Activated CD4-positive, alpha-beta memory T cell treated with anti-CD3 and anti-CD28 coated beads, Interleukin-2, amount 10 ng/mL, durations not matched to agents 7 days and 5 days (primary cell): Measurements from ENCODE around the gene ZNF311. TPM values are rescaled to one million over a fixed set of nuclear protein-coding genes. Genes with fewer than 3 reads are reported as not detected.
"Not testable (repeated sequence)": the region's sequence is repeated elsewhere in the genome, so short reads cannot be mapped to it uniquely, and the experiment has no call there.

Source experiments
- CTCF ChIA-PET: fragments of 350-600 bp; sonication (Branson Sonifier 250); formaldehyde crosslinking; loops from one replicate; lab custom pipeline; 2021; ENCODE audit warnings: antibody characterized with exemption, inconsistent platforms; lab: Charles Lee
- POLR2A ChIA-PET: fragments of 350-600 bp; sonication (Branson Sonifier 250); formaldehyde crosslinking; loops from one replicate; lab custom pipeline; 2021; ENCODE audit warnings: antibody characterized with exemption; lab: Charles Lee
- DNase-seq: peaks from one replicate; pipeline ENCODE4 v3.0.0-alpha.2; 2020
- H3K27ac Mint-ChIP-seq: one replicate; pipeline ENCODE4 v1.8.0; 2021; ENCODE audit warnings: mild to moderate bottlenecking, mixed read lengths
- H3K27me3 Mint-ChIP-seq: one replicate; pipeline ENCODE4 v1.8.0; 2021; ENCODE audit warnings: mixed read lengths
- H3K36me3 Mint-ChIP-seq: one replicate; pipeline ENCODE4 v1.8.0; 2021; ENCODE audit warnings: low read depth, mixed read lengths
- H3K4me1 Mint-ChIP-seq: one replicate; pipeline ENCODE4 v1.8.0; 2021; ENCODE audit warnings: mixed read lengths
- H3K4me3 Mint-ChIP-seq: one replicate; pipeline ENCODE4 v1.8.0; 2021; ENCODE audit warnings: mild to moderate bottlenecking, mixed read lengths
- H3K9me3 Mint-ChIP-seq: one replicate; pipeline ENCODE4 v1.8.0; 2021; ENCODE audit warnings: mixed read lengths
- total RNA-seq, 2 experiments: library from RNA; stranded (reverse); gene quantifications; one replicate each; pipeline ENCODE4 v1.2.3, GENCODE V29; 2021

The ZNF311 gene
- total RNA-seq, 2 experiments from 2014 or later, result 0.53 to 0.65 TPM

DNA sequence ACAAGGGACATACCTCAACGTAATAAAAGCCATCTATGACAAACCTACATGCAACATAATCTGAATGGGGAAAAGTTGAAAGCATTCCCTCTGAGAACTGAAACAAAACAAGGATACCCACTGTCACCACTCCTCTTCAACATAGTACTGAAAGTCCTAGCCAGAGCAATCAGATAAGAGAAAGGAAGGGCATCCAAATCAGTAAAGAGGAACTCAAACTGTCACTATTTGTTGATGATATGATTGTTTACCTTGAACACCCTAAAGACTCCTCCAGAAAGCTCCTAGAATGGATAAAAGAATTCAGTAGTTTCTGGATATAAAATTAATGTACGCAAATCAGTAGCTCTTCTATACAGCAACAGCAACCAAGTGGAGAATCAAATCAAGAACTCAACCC is 39.4 kb downstream of the ZNF311 start:
- Mint-ChIP-seq H3K36me3 (no peaks in the 10 kb centered on the region), H3K9me3 (peaks cover 9% of the 10 kb centered on the region), H3K4me1 (no peaks in the 10 kb centered on the region), H3K27ac (no peak overlapping the region), H3K27me3 (peaks cover 34% of the 10 kb centered on the region), H3K4me3 (no peak overlapping the region)
- CTCF ChIA-PET, result no interaction called here
- DNase-seq, result no peak
- POLR2A ChIA-PET, result interaction anchor here (1.7 kb wide), 1 partner anchor 42 kb away, joined by 3 read pairs; the partner anchor contains the start of gene TRIM27

- no peak for DNase-seq
- ChIA-PET CTCF (no interaction called here), POLR2A (no interaction called here)
- Mint-ChIP-seq H3K27ac (no peak overlapping the region), H3K36me3 (no peaks in the 10 kb centered on the region), H3K9me3 (peaks cover 2% of the 10 kb centered on the region), H3K4me1 (no peaks in the 10 kb centered on the region), H3K27me3 (peaks cover 38% of the 10 kb centered on the region), H3K4me3 (no peak overlapping the region)
These were observed 44.1 kb downstream of the ZNF311 start for GRCh38 chr6:28960846-28961500.

DNA sequence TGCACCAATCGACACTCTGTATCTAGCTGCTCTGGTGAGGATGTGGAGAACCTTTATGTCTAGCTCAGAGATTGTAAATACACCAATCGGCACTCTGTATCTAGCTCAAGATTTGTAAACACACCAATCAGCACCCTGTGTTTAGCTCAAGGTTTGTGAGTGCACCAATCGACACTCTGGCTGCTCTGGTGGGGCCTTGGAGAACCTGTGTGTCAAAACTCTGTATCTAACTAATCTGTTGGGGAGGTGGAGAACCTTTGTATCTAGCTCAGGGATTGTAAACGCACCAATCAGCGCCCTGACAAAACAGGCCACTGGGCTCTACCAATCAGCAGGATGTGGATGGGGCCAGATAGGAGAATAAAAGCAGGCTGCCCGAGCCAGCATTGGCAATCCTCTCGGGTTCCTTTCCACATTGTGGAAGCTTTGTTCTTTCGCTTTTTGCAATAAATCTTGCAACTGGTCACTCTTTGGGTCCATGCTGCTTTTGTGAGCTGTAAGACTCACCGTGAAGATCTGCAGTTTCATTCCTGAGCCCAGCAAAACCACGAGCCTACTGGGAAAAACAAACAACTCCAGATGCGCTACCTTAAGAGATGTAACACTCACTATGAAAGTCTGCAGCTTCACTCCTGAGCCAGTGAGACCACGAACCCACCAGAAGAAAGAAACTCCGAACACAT is 46.4 kb downstream of the ZNF311 start:
- DNase-seq, H3K9me3 Mint-ChIP-seq, H3K4me3 Mint-ChIP-seq, H3K27ac Mint-ChIP-seq, POLR2A ChIA-PET, H3K36me3 Mint-ChIP-seq: not testable (repeated sequence)
- H3K4me1 Mint-ChIP-seq, result peaks cover 13% of the 10 kb centered on the region
- peaks cover 27% of the 10 kb centered on the region for H3K27me3 Mint-ChIP-seq
- CTCF ChIA-PET, result interaction anchor here (0.9 kb wide), 1 partner anchor 117 kb away, joined by 3 read pairs; no protein-coding TSS in a partner anchor

DNA sequence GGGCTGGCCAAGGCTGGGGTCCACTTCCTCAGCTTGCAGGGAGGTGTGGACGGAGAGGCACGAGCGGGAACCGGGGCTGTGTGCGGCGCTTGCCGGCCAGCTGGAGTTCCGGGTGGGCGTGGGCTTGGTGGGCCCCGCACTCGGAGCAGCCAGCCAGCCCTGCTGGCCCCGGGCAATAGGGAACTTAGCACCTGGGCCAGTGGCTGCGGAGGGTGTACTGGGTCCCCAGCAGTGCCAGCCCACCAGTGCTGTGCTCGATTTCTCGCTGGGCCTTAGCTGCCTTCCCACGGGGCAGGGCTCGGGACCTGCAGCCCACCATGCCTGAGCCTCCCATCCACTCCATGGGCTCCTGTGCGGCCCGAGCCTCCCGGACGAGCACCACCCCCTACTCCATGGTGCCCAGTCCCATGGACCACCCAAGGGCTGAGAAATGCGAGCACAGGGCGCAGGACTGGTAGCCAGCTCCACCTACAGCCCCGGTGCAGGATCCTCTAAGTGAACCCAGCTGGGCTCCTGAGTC is 47.3 kb downstream of the ZNF311 start:
- H3K4me3 Mint-ChIP-seq, DNase-seq, H3K9me3 Mint-ChIP-seq, POLR2A ChIA-PET, H3K27ac Mint-ChIP-seq, H3K36me3 Mint-ChIP-seq: not testable (repeated sequence)
- peaks cover 20% of the 10 kb centered on the region for H3K4me1 Mint-ChIP-seq
- H3K27me3 Mint-ChIP-seq, result peaks cover 30% of the 10 kb centered on the region
- CTCF ChIA-PET, result interaction anchor here (0.9 kb wide), 1 partner anchor 116 kb away, joined by 3 read pairs; no protein-coding TSS in a partner anchor

GRCh38 chr6:28956331-28956730 is 48.8 kb downstream of the ZNF311 start:
- Mint-ChIP-seq H3K4me1 (peaks cover 21% of the 10 kb centered on the region), H3K27ac (no peak overlapping the region), H3K9me3 (no peaks in the 10 kb centered on the region), H3K27me3 (peaks cover 25% of the 10 kb centered on the region), H3K36me3 (no peaks in the 10 kb centered on the region), H3K4me3 (no peak overlapping the region)
- POLR2A ChIA-PET, result no interaction called here
- CTCF ChIA-PET, result no interaction called here
- DNase-seq, result no peak

DNA sequence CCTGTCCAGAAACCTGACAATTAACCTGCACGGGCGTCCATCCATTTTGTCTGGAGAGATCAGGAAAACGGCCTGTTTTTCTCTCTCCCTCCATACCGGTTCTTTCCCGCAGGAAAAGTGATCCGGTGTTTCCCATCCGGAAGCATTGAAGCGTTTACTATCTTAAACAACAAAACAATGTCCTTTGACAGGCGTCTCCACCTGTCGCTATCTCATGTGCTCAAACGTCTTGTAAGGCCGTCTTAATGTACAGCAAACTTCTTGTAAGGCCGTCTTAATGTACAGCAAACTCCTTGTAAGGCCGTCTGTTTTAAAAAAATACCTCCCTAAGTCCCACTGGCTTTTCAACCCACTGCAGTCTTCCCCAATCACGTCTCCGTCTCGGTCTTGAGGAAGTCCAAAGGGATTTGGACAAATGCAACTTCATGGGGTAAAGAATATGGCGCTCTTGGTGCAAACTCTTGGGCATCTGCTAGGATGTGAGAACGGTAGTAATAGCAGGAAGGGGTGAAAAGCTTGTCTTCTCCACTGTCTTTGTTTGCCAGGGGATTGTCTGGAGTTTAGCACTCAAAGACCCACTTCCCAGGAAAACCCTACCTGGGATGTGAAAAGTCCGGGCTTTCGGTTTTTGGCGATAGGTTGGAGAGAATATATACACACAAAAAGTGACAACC is 51.4 kb downstream of the ZNF311 start:
- Mint-ChIP-seq H3K36me3 (no peaks in the 10 kb centered on the region), H3K27ac (no peak overlapping the region), H3K27me3 (peaks cover 13% of the 10 kb centered on the region), H3K4me1 (peaks cover 23% of the 10 kb centered on the region), H3K4me3 (peak overlapping the region; percentile 69), H3K9me3 (no peaks in the 10 kb centered on the region)
- POLR2A ChIA-PET, result no interaction called here
- CTCF ChIA-PET, result interaction anchor here (1.8 to 2.5 kb wide), 3 partner anchors 13 to 116 kb away, joined by 5 to 9 read pairs (median 7); no protein-coding TSS in a partner anchor
- no peak for DNase-seq

DNA sequence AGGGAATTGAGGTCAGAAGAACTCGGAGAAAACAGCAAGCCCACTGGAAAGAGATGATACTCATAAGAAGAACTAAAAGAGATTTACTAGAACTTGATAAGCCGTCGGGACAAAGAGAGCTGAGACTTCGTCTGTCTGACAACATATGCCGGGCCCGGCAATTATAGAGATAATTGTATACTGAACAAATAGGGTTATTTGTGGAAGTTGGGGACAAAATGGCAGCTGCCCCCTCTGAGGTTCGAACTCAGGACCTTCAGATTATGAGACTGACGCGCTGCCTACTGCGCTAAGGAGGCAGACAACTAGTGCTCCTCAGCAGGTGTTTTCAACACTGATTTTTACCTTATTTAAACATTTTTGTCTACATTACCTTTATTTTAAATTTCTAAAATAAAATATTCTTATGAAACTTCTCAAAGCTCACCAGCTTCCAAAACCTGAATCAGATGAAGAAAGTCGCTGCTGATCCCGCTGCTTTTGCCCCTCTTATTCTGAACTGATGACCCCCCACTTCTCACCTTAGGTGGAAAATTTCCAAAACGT is 52.0 kb downstream of the ZNF311 start:
- Mint-ChIP-seq H3K27me3 (peaks cover 13% of the 10 kb centered on the region), H3K36me3 (no peaks in the 10 kb centered on the region), H3K9me3 (no peaks in the 10 kb centered on the region), H3K27ac (no peak overlapping the region), H3K4me3 (peak overlapping the region; percentile 69), H3K4me1 (peaks cover 23% of the 10 kb centered on the region)
- ChIA-PET POLR2A (no interaction called here), CTCF (interaction anchor here (1.8 to 2.5 kb wide), 3 partner anchors 12 to 115 kb away, joined by 5 to 9 read pairs (median 7); no protein-coding TSS in a partner anchor)
- DNase-seq, result peak; percentile 55

DNA sequence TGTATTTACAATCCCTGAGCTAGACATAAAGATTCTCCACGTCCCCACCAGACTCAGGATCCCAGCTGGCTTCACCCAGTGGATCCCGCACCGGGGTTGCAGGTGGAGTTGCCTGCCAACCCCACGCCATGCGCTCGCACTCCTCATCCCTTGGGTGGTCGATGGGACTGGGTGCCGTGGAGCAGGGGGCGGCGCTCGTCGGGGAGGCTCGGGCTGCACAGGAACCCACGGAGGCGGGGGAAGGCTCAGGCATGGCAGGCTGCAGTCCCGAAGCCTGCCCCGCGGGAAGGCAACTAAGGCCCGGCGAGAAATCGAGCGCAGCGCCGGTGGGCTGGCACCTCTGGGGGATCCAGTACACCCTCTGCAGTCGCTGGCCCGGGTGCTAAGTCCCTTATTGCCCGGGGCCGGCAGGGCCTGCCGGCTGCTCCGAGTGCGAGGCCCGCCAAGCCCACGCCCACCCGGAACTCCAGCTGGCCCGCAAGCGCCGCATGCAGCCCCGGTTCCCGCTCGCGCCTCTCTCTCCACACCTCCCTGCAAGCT is 55.4 kb downstream of the ZNF311 start:
- peaks cover 21% of the 10 kb centered on the region for H3K4me1 Mint-ChIP-seq
- DNase-seq, CTCF ChIA-PET, H3K36me3 Mint-ChIP-seq, H3K27ac Mint-ChIP-seq, H3K9me3 Mint-ChIP-seq, H3K27me3 Mint-ChIP-seq, H3K4me3 Mint-ChIP-seq: not testable (repeated sequence)
- POLR2A ChIA-PET, result interaction anchor here (0.6 kb wide), 1 partner anchor 807 kb away, joined by 3 read pairs; no protein-coding TSS in a partner anchor

DNA sequence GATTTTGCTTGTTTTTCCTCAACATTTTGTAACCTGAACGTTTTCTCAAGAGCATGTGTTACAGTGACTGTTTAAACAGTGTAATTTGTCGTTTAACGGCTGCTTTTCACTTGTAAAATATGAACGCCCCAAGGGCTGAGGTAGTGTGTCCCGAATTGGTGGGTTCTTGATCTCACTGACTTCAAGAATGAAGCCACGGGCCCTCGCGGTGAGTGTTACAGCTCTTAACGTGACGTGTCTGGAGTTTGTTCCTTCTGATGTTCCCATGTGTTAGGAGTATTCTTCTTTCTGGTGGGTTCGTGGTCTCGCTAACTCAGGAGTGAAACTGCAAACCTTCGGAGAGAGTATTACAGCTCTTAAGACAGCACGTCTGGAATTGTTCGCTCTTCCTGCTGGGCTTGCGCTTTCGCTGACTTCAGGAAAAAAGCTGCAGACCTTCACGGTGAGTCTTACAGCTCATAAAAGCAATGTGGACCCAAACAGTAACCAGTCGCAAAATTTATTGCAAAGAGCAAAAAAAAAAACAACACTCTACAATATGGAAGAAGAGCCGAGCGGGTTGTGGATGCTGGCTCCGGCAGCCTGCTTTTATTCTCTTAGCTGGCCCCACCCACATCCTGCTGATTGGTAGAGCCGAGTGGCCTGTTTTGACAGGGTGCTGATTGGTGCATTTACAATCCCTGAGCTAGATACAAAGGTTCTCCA is 56.2 kb downstream of the ZNF311 start:
- CTCF ChIA-PET, result interaction anchor here (0.6 kb wide), 1 partner anchor 582 kb away, joined by 3 read pairs; no protein-coding TSS in a partner anchor
- Mint-ChIP-seq H3K4me3 (no peak overlapping the region), H3K9me3 (no peaks in the 10 kb centered on the region), H3K27me3 (peaks cover 3% of the 10 kb centered on the region), H3K36me3 (peaks cover 3% of the 10 kb centered on the region), H3K27ac (no peak overlapping the region), H3K4me1 (peaks cover 24% of the 10 kb centered on the region)
- POLR2A ChIA-PET, result interaction anchor here (0.6 kb wide), 1 partner anchor 806 kb away, joined by 3 read pairs; no protein-coding TSS in a partner anchor
- no peak for DNase-seq

- Mint-ChIP-seq H3K4me3 (no peak overlapping the region), H3K27ac (no peak overlapping the region), H3K36me3 (peaks cover 3% of the 10 kb centered on the region), H3K9me3 (no peaks in the 10 kb centered on the region), H3K4me1 (peaks cover 26% of the 10 kb centered on the region), H3K27me3 (no peaks in the 10 kb centered on the region)
- DNase-seq, result no peak
- CTCF ChIA-PET, result interaction anchor here (0.6 to 1.4 kb wide), 4 partner anchors 69 to 825 kb away, joined by 3 to 5 read pairs (median 4); no protein-coding TSS in a partner anchor
- POLR2A ChIA-PET, result no interaction called here
These were observed 57.3 kb downstream of the ZNF311 start for GRCh38 chr6:28947831-28948270.

- Mint-ChIP-seq H3K36me3 (peaks cover 3% of the 10 kb centered on the region), H3K9me3 (no peaks in the 10 kb centered on the region), H3K27me3 (no peaks in the 10 kb centered on the region), H3K4me1 (peaks cover 30% of the 10 kb centered on the region), H3K27ac (no peak overlapping the region), H3K4me3 (no peak overlapping the region)
- DNase-seq, result no peak
- POLR2A ChIA-PET, result no interaction called here
- CTCF ChIA-PET, result interaction anchor here (0.7 to 1.4 kb wide), 3 partner anchors 69 to 110 kb away, joined by 3 to 5 read pairs (median 3); no protein-coding TSS in a partner anchor
These were observed 57.9 kb downstream of the ZNF311 start for GRCh38 chr6:28947067-28947765.
